NT2/D1 (cell line): ENCODE measurements around the gene DPEP1.

Source experiments
- YY1 ChIP-seq: IDR thresholded peaks from 2 replicates; pipeline ENCODE4 v1.6.1; 2011; ENCODE audit not compliant: insufficient read length, insufficient read depth
- ZNF274 ChIP-seq: IDR thresholded peaks from 2 replicates; pipeline ENCODE4 v1.6.1; 2011; ENCODE audit warnings: mild to moderate bottlenecking, low read depth, low read length

- TF ChIP-seq ZNF274 (no peak), YY1 (no peak)
Observed at GRCh38 chr16:89660146-89660545, 46.7 kb downstream of the DPEP1 start.
